Measurements from ENCODE around the gene SMPD3. TPM values are rescaled to one million over a fixed set of nuclear protein-coding genes. Genes with fewer than 3 reads are reported as not detected.

SMPD3 gene
- total and polyA plus RNA-seq, 4 donors, result 12.7 to 44.7 (median 29.3) TPM

DNA sequence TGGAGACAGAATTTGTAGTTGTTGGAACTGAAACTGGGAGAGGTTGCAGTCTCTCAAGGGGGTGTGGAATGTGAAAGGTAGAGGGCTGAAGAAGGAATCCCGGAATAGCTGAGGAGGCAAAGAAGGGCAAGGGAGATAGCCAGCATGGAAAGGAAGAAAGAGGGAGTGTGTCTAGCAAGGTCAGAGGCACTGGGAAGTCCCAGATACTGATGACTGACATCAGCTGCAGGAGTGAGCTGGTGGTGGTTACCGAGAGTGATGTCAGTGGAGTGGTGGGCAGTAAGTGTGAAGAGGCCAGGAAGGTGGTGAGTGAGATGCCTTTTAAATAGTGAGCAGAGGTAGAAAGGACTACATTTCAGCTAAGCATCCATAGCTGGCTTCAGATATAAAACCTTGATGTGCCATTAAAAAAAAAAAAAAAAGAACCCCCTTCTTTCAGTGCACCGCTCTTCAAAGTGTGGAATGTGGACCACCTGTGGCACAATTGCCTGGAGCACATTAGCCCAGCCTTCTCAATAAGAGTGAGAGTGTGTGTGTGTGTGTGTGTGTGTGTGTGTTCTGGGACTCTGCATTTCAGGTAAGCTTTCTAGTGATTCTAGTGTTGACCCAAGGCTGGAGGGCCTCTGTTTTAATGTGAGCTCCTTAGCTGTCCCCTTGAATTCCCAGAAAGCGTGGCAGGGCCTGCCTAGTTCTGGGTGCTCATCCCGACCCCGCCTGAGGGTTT, 129.0 kb downstream of the SMPD3 start:
- H3K36me3 ChIP-seq (ENCODE audit: control insufficient read depth, insufficient read depth, low read length), result peaks cover 53% of the 10 kb centered on the region

GRCh38 chr16:68313116-68313515, 135.2 kb downstream of the SMPD3 start:
- H3K9me3 ChIP-seq (ENCODE audit: control insufficient read depth, insufficient read depth, low read length), result no peaks in the 10 kb centered on the region
- H3K27me3 ChIP-seq (ENCODE audit: control insufficient read depth, insufficient read depth, low read length), result no peaks in the 10 kb centered on the region
- H3K36me3 ChIP-seq (ENCODE audit: control insufficient read depth, insufficient read depth, low read length), result peaks cover 26% of the 10 kb centered on the region
- no peak overlapping the region for H3K4me3 ChIP-seq (ENCODE audit: low read depth, low read length)
- H3K27ac ChIP-seq (ENCODE audit: low read depth, low read length), result no peak overlapping the region
- H3K4me1 ChIP-seq (ENCODE audit: control insufficient read depth, insufficient read depth, low read length), result peaks cover 20% of the 10 kb centered on the region
- WGBS (ENCODE audit: insufficient coverage), result 90% methylated on average over 2 of the region's 4 CpGs
- no peak for DNase-seq (ENCODE audit: low read depth in 4 of 6, low spot score in 6 of 6)

More for the DNA sequence above, 129.0 kb downstream of the SMPD3 start:
- no peaks in the 10 kb centered on the region for H3K27me3 ChIP-seq (ENCODE audit: control insufficient read depth, insufficient read depth, low read length)
- no peaks in the 10 kb centered on the region for H3K9me3 ChIP-seq (ENCODE audit: control insufficient read depth, insufficient read depth, low read length)
- no peak overlapping the region for H3K27ac ChIP-seq (ENCODE audit: low read depth, low read length)
- no peaks in the 10 kb centered on the region for H3K4me1 ChIP-seq (ENCODE audit: control insufficient read depth, insufficient read depth, low read length)
- 100% methylated on average over 1 of the region's 6 CpGs for WGBS (ENCODE audit: insufficient coverage)
- H3K4me3 ChIP-seq (ENCODE audit: low read depth, low read length), result no peak overlapping the region
- no peak for DNase-seq (ENCODE audit: low read depth in 4 of 6, low spot score in 6 of 6)

DNA sequence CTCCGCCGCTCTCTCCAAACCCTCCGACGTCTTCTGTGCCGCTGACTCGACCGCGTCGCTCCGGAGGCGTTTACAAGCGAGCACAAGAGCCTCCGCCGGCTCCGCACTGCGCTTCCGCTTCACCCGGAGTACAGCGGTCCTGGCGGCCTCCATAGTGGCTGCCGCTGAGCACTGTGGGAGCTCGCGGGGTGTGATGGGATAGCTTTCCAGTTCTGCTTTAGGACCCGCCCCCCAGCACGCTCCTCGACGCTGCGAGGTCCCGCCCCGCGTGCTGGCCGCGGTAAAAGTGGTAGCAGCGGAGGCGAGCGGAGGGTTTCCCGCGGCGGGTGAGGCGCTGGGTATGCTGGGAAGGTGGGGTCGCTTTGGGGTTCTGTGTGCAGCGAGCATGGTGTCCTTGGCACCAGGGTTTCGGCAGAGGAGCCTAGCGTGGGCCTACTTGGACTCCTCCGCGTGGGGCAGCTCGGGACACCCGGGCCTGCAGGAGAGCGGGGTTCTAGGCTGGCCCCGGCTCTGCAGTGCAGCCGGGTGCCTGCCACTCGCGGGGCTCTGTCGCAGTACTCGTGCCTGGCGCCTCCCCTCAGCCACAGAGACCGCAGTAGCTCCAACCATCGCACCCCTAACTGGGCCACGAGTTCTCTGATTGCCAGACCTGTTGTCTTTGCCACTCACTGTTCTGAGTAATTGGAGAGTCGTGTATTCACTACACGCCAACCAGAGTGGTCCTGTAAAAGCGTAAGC, 137.4 kb downstream of the SMPD3 start, which contains the start of the genes PRMT7 and SLC7A6OS:
Gene PRMT7 (plus strand): TSS at position 246 of the 738 bp plus-strand sequence. CDS start 4,961 bp downstream, outside the sequence.
Gene SLC7A6OS (minus strand): TSS at position 173 of the 738 bp plus-strand sequence. CDS start 20 bp downstream, at position 153.
- Histone ChIP-seq H3K9me3 (ENCODE audit: control insufficient read depth, insufficient read depth, low read length) (no peaks in the 10 kb centered on the region), H3K27me3 (ENCODE audit: control insufficient read depth, insufficient read depth, low read length) (no peaks in the 10 kb centered on the region)
- 0% methylated on average over 62 of the region's 62 CpGs for WGBS (ENCODE audit: insufficient coverage)

GRCh38 chr16:68310437-68310773, 137.9 kb downstream of the SMPD3 start:
- Histone ChIP-seq H3K36me3 (ENCODE audit: control insufficient read depth, insufficient read depth, low read length) (peaks cover 29% of the 10 kb centered on the region), H3K27ac (ENCODE audit: low read depth, low read length) (peak overlapping the region; percentile 86), H3K4me1 (ENCODE audit: control insufficient read depth, insufficient read depth, low read length) (peaks cover 20% of the 10 kb centered on the region), H3K27me3 (ENCODE audit: control insufficient read depth, insufficient read depth, low read length) (no peaks in the 10 kb centered on the region), H3K4me3 (ENCODE audit: low read depth, low read length) (peak overlapping the region; percentile 68), H3K9me3 (ENCODE audit: control insufficient read depth, insufficient read depth, low read length) (no peaks in the 10 kb centered on the region)
- no peak for DNase-seq (ENCODE audit: low read depth in 4 of 6, low spot score in 6 of 6)
- 0% methylated on average over 29 of the region's 29 CpGs for WGBS (ENCODE audit: insufficient coverage)

More for the DNA sequence above, 137.4 kb downstream of the SMPD3 start, which contains the start of the genes PRMT7 and SLC7A6OS:
- H3K4me3 ChIP-seq (ENCODE audit: low read depth, low read length), result peak within 1 kb of the TSS; percentile 68
- peaks cover 20% of the 10 kb centered on the region for H3K4me1 ChIP-seq (ENCODE audit: control insufficient read depth, insufficient read depth, low read length)
- H3K27ac ChIP-seq (ENCODE audit: low read depth, low read length), result peak within 1 kb of the TSS; percentile 86
- peaks cover 27% of the 10 kb centered on the region for H3K36me3 ChIP-seq (ENCODE audit: control insufficient read depth, insufficient read depth, low read length)
- DNase-seq (ENCODE audit: low read depth in 4 of 6, low spot score in 6 of 6), result peak; percentile 82 to 98 (median 88)

- no peak for DNase-seq (ENCODE audit: low read depth in 4 of 6, low spot score in 6 of 6)
- peaks cover 34% of the 10 kb centered on the region for H3K36me3 ChIP-seq (ENCODE audit: control insufficient read depth, insufficient read depth, low read length)
- H3K4me3 ChIP-seq (ENCODE audit: low read depth, low read length), result peak overlapping the region; percentile 68
- no peaks in the 10 kb centered on the region for H3K27me3 ChIP-seq (ENCODE audit: control insufficient read depth, insufficient read depth, low read length)
- H3K9me3 ChIP-seq (ENCODE audit: control insufficient read depth, insufficient read depth, low read length), result no peaks in the 10 kb centered on the region
- H3K27ac ChIP-seq (ENCODE audit: low read depth, low read length), result no peak overlapping the region
- WGBS (ENCODE audit: insufficient coverage), result 68% methylated on average over 6 of the region's 6 CpGs
- H3K4me1 ChIP-seq (ENCODE audit: control insufficient read depth, insufficient read depth, low read length), result peaks cover 20% of the 10 kb centered on the region
Measured at GRCh38 chr16:68309799-68310198, 138.5 kb downstream of the SMPD3 start.

Small RNA genes lying within 50 kb of the gene (small RNA-seq; reads per million reads assigned to genes)
- gene RF00019 (ENCODE audit: low replicate concordance) (not detected), gene RNU4-30P (ENCODE audit: low replicate concordance) (not detected)

Other genes with a start within 250 kb of the SMPD3 start
- under 1 TPM; 0.28 to 0.59 TPM for gene ESRP2, start 212.4 kb downstream of the SMPD3 start, total RNA-seq
- gene ESRP2, start 212.4 kb downstream of the SMPD3 start, polyA plus RNA-seq (ENCODE audit: insufficient read length in 2 of 2), result 1 to 10 TPM in 1 of 2 donors, under 1 TPM in 1; 0.27 to 1.2 TPM
- 10 to 100 TPM; 14.8 to 22.1 TPM for gene PLA2G15, start 203.1 kb downstream of the SMPD3 start, total RNA-seq
- gene PLA2G15, start 203.1 kb downstream of the SMPD3 start, polyA plus RNA-seq (ENCODE audit: insufficient read length in 2 of 2), result 10 to 100 TPM; 23.6 to 26.5 TPM
- gene SLC7A6, start 184.0 kb downstream of the SMPD3 start, total RNA-seq, result 10 to 100 TPM; 20.2 to 28.3 TPM
- gene SLC7A6, start 184.0 kb downstream of the SMPD3 start, polyA plus RNA-seq (ENCODE audit: insufficient read length in 2 of 2), result 10 to 100 TPM; 22.3 to 25.8 TPM
- 10 to 100 TPM; 13.4 to 23.0 TPM for gene SLC7A6OS, start 137.6 kb downstream of the SMPD3 start, total RNA-seq
- gene SLC7A6OS, start 137.6 kb downstream of the SMPD3 start, polyA plus RNA-seq (ENCODE audit: insufficient read length in 2 of 2), result 10 to 100 TPM; 19.1 to 20.5 TPM
- gene PRMT7, start 137.5 kb downstream of the SMPD3 start, total RNA-seq, result 10 to 100 TPM; 43.7 to 64.9 TPM
- 10 to 100 TPM; 68.0 to 83.3 TPM for gene PRMT7, start 137.5 kb downstream of the SMPD3 start, polyA plus RNA-seq (ENCODE audit: insufficient read length in 2 of 2)
- 10 to 100 TPM; 62.6 to 65.6 TPM for gene ZFP90, start 90.8 kb upstream of the SMPD3 start, total RNA-seq
- 10 to 100 TPM; 43.1 to 54.5 TPM for gene ZFP90, start 90.8 kb upstream of the SMPD3 start, polyA plus RNA-seq (ENCODE audit: insufficient read length in 2 of 2)
- 10 to 100 TPM in 1 of 2 donors, 1 to 10 TPM in 1; 9.3 to 28.3 TPM for gene CDH3, start 196.8 kb upstream of the SMPD3 start, total RNA-seq
- 10 to 100 TPM; 22.9 to 29.5 TPM for gene CDH3, start 196.8 kb upstream of the SMPD3 start, polyA plus RNA-seq (ENCODE audit: insufficient read length in 2 of 2)